Activated CD4-positive, alpha-beta memory T cell treated with anti-CD3 and anti-CD28 coated beads for 36 hours (primary cell): ENCODE results near the gene IGFN1. TPM values are rescaled to one million over a fixed set of nuclear protein-coding genes. Genes with fewer than 3 reads are reported as not detected.
A peak's percentile ranks its signal among the peaks of the same experiment; 100 is the strongest.

ENCODE experiments used
- CTCF ChIA-PET: fragments of 350-600 bp; sonication (Branson Sonifier 250); formaldehyde crosslinking; loops from one replicate; lab custom pipeline; 2021; ENCODE audit warnings: antibody characterized with exemption, inconsistent platforms; lab: Charles Lee
- POLR2A ChIA-PET: fragments of 350-600 bp; sonication (Branson Sonifier 250); formaldehyde crosslinking; loops from one replicate; lab custom pipeline; 2021; ENCODE audit warnings: antibody characterized with exemption; lab: Charles Lee
- DNase-seq: peaks from one replicate; pipeline ENCODE4 v3.0.0-alpha.2; 2020
- H3K27ac Mint-ChIP-seq: one replicate; pipeline ENCODE4 v1.8.0; 2021; ENCODE audit warnings: mixed read lengths
- H3K27me3 Mint-ChIP-seq: one replicate; pipeline ENCODE4 v1.8.0; 2021; ENCODE audit warnings: mixed read lengths
- H3K36me3 Mint-ChIP-seq: one replicate; pipeline ENCODE4 v1.8.0; 2021; ENCODE audit warnings: mixed read lengths
- H3K4me1 Mint-ChIP-seq: one replicate; pipeline ENCODE4 v1.8.0; 2021; ENCODE audit warnings: low read depth, mixed read lengths
- H3K4me3 Mint-ChIP-seq: one replicate; pipeline ENCODE4 v1.8.0; 2021; ENCODE audit warnings: mild to moderate bottlenecking, mixed read lengths
- H3K9me3 Mint-ChIP-seq: one replicate; pipeline ENCODE4 v1.8.0; 2021; ENCODE audit warnings: mixed read lengths
- intact Hi-C: fragments of 100-400 bp; cut with micrococcal nuclease; formaldehyde crosslinking; loops from one replicate; pipeline ENCODE4 v1.15.1; 2023
- total RNA-seq, 2 experiments: library from RNA; stranded (reverse); gene quantifications; one replicate each; pipeline ENCODE4 v1.2.3, GENCODE V29; 2021

The IGFN1 gene
- total RNA-seq, 2 experiments from 2014 or later, result not detected

- DNase-seq, result no peak
- Mint-ChIP-seq H3K9me3 (no peaks in the 10 kb centered on the region), H3K27me3 (peaks cover 2% of the 10 kb centered on the region), H3K36me3 (no peaks in the 10 kb centered on the region), H3K27ac (no peak overlapping the region), H3K4me3 (no peak overlapping the region), H3K4me1 (peaks cover 16% of the 10 kb centered on the region)
- intact Hi-C loops, result no loop called here
- ChIA-PET POLR2A (interaction anchor here (1.4 kb wide), 1 partner anchor 13 kb away, joined by 3 read pairs; the partner anchor contains the start of gene TMEM9), CTCF (interaction anchor here (1.2 to 1.5 kb wide), 2 partner anchors 17 to 48 kb away, joined by 3 to 4 read pairs; no protein-coding TSS in a partner anchor)
These were observed 23.3 kb upstream of the IGFN1 start for GRCh38 chr1:201167041-201167991.

DNA sequence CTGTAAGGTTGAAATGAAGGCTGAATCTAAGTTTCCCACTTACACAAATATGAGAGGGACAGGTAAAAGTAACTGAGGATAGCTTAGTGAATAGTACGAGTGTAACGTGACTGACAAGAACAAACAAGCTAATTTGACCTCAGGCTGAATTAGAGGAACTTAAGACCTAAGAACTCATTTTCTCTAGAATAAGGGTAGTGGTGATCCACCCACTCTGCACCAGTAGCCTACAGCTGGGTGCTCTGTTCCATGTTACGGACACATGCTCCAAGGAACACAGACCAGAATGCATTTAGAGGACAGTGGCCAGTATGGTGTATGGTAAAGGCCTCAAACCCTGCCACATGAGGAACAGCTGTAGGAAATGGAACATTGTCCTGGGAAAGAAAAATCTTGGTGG lies 21.4 kb upstream of the IGFN1 start:
- no peak for DNase-seq
- Mint-ChIP-seq H3K27me3 (peaks cover 3% of the 10 kb centered on the region), H3K9me3 (no peaks in the 10 kb centered on the region), H3K27ac (no peak overlapping the region), H3K36me3 (no peaks in the 10 kb centered on the region), H3K4me1 (peaks cover 22% of the 10 kb centered on the region), H3K4me3 (no peak overlapping the region)
- ChIA-PET POLR2A (interaction anchor here (0.7 to 1.3 kb wide), 2 partner anchors 11 to 15 kb away, joined by 4 to 6 read pairs; partner anchors contain the start of gene TMEM9), CTCF (interaction anchor here (0.6 to 1.2 kb wide), 4 partner anchors 13 to 872 kb away, joined by 3 to 6 read pairs (median 3); partner anchors contain the start of gene TMEM9)
- intact Hi-C loops, result no loop called here

DNA sequence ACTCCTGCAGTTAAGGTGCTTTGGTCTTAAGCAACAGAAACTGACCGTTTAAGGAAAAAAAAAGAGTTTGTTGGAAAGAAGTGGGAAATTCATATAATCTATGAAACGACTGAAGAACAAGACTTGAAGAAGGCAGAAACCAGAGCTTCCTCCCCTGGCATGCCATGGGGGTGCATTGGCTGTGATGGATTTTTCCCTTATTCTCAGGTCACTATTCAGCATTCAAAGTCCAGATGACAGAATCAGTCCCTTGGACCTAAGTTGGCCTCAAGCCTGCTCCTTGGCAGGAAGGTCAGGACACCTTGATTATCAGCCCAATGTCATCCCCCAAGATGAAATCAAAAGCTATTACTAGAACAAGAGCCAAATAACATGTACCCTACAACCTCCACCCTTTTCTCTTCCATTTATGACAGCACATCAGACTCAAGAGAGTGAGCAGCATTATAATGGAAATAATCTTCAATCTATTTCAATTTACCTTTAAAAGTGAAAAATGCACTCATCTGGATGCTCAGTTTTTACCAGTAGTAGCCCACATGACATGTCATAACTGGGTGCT lies 20.6 kb upstream of the IGFN1 start:
- DNase-seq, result no peak
- ChIA-PET POLR2A (no interaction called here), CTCF (interaction anchor here (1.0 to 1.2 kb wide), 3 partner anchors 14 to 53 kb away, joined by 3 to 6 read pairs (median 3); partner anchors contain the start of gene TMEM9)
- no peaks in the 10 kb centered on the region for H3K36me3 Mint-ChIP-seq
- no peaks in the 10 kb centered on the region for H3K9me3 Mint-ChIP-seq
- intact Hi-C loops, result loop anchor here (1.0 kb wide), 2 partner anchors 16 to 21 kb away; partner anchors contain the start of gene TMEM9
- H3K27me3 Mint-ChIP-seq, result peaks cover 3% of the 10 kb centered on the region
- peak overlapping the region; percentile 84 for H3K27ac Mint-ChIP-seq
- peak overlapping the region; percentile 79 for H3K4me3 Mint-ChIP-seq
- peaks cover 22% of the 10 kb centered on the region for H3K4me1 Mint-ChIP-seq

DNA sequence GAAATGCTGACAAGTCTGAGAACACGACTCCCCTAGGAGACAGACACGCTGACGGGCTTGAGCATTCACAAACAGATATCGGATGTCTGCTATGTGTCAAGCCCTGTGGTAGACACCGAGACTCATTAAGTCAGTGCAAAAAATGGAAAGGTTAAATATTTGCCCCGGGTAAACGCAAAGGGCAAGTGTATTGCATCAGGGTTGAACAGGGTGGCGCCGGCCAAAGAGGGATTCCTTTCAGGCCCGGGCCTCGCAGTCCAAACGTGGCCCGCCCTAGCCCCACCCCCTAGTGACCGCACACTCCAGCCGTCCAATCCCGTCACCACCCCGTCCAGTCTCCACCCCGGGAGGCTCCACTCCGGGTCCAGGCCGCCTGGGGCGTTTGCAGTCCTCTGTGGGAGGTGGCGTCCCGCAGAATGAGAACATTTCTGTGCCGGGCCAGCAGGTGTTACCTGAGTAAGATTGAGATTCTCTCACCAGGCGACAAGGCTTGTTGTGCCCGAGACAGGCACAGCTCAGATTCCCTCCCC lies 20.0 kb upstream of the IGFN1 start:
- CTCF ChIA-PET, result interaction anchor here (1.4 to 1.9 kb wide), 3 partner anchors 16 to 57 kb away, joined by 3 to 10 read pairs (median 10); partner anchors contain the start of gene TMEM9
- POLR2A ChIA-PET, result interaction anchor here (0.7 to 1.7 kb wide), 2 partner anchors 16 to 145 kb away, joined by 3 to 17 read pairs; partner anchors contain the start of gene TMEM9
- Mint-ChIP-seq H3K4me3 (peak overlapping the region; percentile 79), H3K4me1 (peaks cover 22% of the 10 kb centered on the region), H3K27me3 (peaks cover 3% of the 10 kb centered on the region), H3K9me3 (no peaks in the 10 kb centered on the region), H3K36me3 (no peaks in the 10 kb centered on the region), H3K27ac (peak overlapping the region; percentile 84)
- DNase-seq, result peak; percentile 93
- intact Hi-C loops, result loop anchor here (1.0 kb wide), 5 partner anchors 15 to 113 kb away; partner anchors contain the start of gene TMEM9

- no peaks in the 10 kb centered on the region for H3K36me3 Mint-ChIP-seq
- ChIA-PET CTCF (interaction anchor here (0.8 to 1.9 kb wide), 5 partner anchors 14 to 58 kb away, joined by 3 to 10 read pairs (median 4); partner anchors contain the start of gene TMEM9), POLR2A (interaction anchor here (0.7 to 1.7 kb wide), 2 partner anchors 17 to 146 kb away, joined by 3 to 17 read pairs; partner anchors contain the start of gene TMEM9)
- intact Hi-C loops, result loop anchor here (1.0 kb wide), 3 partner anchors 14 to 114 kb away; no protein-coding TSS in a partner anchor
- peaks cover 22% of the 10 kb centered on the region for H3K4me1 Mint-ChIP-seq
- H3K9me3 Mint-ChIP-seq, result no peaks in the 10 kb centered on the region
- H3K4me3 Mint-ChIP-seq, result peak overlapping the region; percentile 79
- DNase-seq, result peak; percentile 84
- peak overlapping the region; percentile 84 for H3K27ac Mint-ChIP-seq
- peaks cover 3% of the 10 kb centered on the region for H3K27me3 Mint-ChIP-seq
These were observed 19.3 kb upstream of the IGFN1 start for GRCh38 chr1:201171063-201172036.

GRCh38 chr1:201172326-201172725 lies 18.3 kb upstream of the IGFN1 start:
- no peak for DNase-seq
- Mint-ChIP-seq H3K9me3 (no peaks in the 10 kb centered on the region), H3K36me3 (no peaks in the 10 kb centered on the region), H3K4me1 (peaks cover 22% of the 10 kb centered on the region), H3K27me3 (peaks cover 3% of the 10 kb centered on the region), H3K27ac (no peak overlapping the region), H3K4me3 (no peak overlapping the region)
- POLR2A ChIA-PET, result no interaction called here
- CTCF ChIA-PET, result interaction anchor here (0.9 to 1.9 kb wide), 3 partner anchors 18 to 35 kb away, joined by 3 to 10 read pairs (median 4); partner anchors contain the start of gene TMEM9
- intact Hi-C loops, result no loop called here

GRCh38 chr1:201172999-201173610 lies 17.5 kb upstream of the IGFN1 start:
- ChIA-PET CTCF (no interaction called here), POLR2A (no interaction called here)
- Mint-ChIP-seq H3K9me3 (peaks cover 2% of the 10 kb centered on the region), H3K27me3 (peaks cover 5% of the 10 kb centered on the region), H3K27ac (no peak overlapping the region), H3K36me3 (peaks cover 2% of the 10 kb centered on the region), H3K4me3 (no peak overlapping the region), H3K4me1 (peaks cover 22% of the 10 kb centered on the region)
- intact Hi-C loops, result no loop called here
- peak; percentile 48 for DNase-seq

GRCh38 chr1:201173736-201174135 lies 16.9 kb upstream of the IGFN1 start:
- no peak for DNase-seq
- peaks cover 5% of the 10 kb centered on the region for H3K27me3 Mint-ChIP-seq
- peaks cover 22% of the 10 kb centered on the region for H3K4me1 Mint-ChIP-seq
- no peak overlapping the region for H3K4me3 Mint-ChIP-seq
- CTCF ChIA-PET, result no interaction called here
- POLR2A ChIA-PET, result no interaction called here
- H3K9me3 Mint-ChIP-seq, result peaks cover 2% of the 10 kb centered on the region
- intact Hi-C loops, result no loop called here
- peaks cover 2% of the 10 kb centered on the region for H3K36me3 Mint-ChIP-seq
- no peak overlapping the region for H3K27ac Mint-ChIP-seq

DNA sequence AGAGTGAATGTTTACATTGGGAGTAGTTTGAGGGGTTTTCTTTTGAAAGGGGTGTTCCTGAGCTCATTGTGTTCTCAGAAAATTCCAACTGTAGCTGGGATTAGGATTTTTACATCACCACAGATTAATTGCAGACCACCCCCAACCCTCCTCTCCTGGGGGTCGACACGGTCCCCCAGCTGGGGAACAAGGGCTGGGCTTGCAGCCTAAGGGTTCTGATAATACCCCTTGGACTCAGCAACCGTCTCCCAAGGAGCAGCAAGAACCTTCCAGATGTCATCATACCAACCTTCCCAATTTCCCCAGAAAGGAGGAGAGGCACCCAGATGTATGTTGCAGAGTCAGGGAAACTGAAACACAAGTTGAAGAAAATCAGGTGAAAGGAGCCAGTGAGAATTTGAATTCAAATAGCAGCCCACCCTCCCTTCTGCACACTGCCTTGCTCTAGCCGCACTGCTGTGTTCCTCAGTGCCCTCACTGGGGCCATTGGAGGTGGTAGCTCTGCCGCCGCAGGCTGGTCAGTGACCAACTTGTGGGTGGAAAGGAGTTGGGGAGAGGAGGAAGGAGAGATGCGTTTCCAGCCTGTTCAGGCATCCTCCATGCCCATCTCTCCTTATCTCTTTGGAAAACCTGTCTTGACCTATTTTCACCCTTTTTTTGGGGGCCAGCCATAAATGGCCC lies 14.7 kb upstream of the IGFN1 start:
- intact Hi-C loops, result no loop called here
- Mint-ChIP-seq H3K27me3 (peaks cover 15% of the 10 kb centered on the region), H3K4me3 (no peak overlapping the region), H3K36me3 (peaks cover 3% of the 10 kb centered on the region), H3K9me3 (peaks cover 6% of the 10 kb centered on the region), H3K4me1 (peaks cover 17% of the 10 kb centered on the region), H3K27ac (no peak overlapping the region)
- DNase-seq, result no peak
- ChIA-PET CTCF (interaction anchor here (2.0 kb wide), 1 partner anchor 9 kb away, joined by 6 read pairs; no protein-coding TSS in a partner anchor), POLR2A (no interaction called here)

- intact Hi-C loops, result no loop called here
- CTCF ChIA-PET, result interaction anchor here (1.0 kb wide), 1 partner anchor 26 kb away, joined by 3 read pairs; no protein-coding TSS in a partner anchor
- no peak overlapping the region for H3K27ac Mint-ChIP-seq
- peaks cover 3% of the 10 kb centered on the region for H3K36me3 Mint-ChIP-seq
- no peak for DNase-seq
- peaks cover 9% of the 10 kb centered on the region for H3K4me1 Mint-ChIP-seq
- peaks cover 20% of the 10 kb centered on the region for H3K27me3 Mint-ChIP-seq
- H3K4me3 Mint-ChIP-seq, result no peak overlapping the region
- POLR2A ChIA-PET, result no interaction called here
- H3K9me3 Mint-ChIP-seq, result peaks cover 6% of the 10 kb centered on the region
These were observed 13.7 kb upstream of the IGFN1 start for GRCh38 chr1:201176940-201177339.
